HG03135 (cell line): ENCODE measurements around the gene SLC30A9.

Source experiments
- ATAC-seq: cut with Tn5 transposase; IDR thresholded peaks from one replicate; pipeline ENCODE4 v1.9.1; 2021; ENCODE audit warnings: mild to moderate bottlenecking, moderate library complexity; ENCODE audit not compliant: unreplicated experiment

Gene SLC30A9

DNA sequence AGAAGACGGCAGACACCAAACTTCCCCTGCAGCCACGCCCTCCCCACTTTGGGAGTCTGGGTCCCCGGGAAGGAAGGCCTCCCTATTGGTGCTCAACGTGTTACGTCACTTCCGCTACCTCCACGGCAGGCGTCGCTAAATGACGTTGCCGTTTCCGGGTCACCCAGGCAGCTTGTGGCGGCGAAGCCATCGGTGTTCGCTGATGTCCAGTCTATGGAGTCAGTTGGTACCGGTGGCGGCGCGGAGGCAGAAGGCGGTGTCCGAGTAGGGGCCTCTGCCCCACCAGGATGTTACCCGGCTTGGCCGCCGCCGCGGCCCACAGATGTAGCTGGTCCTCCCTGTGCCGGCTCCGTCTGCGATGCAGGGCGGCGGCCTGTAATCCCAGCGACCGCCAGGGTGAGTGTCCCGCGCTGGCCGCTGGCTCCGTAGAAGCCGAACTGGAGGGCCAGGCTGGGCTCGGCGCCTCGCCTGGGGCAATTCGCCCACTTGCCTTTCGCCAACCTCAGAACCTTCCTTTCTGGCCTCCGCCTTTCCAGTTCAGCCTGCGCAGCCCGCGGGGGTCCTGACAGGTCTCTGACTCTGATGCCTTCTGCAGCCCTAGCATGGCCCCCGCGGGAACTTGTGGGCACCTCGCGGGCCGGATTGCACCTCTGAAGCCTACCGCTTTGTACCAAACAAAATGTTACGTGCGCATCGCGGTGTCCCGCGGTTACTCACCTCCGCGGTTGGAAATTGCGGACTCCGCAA is at the start of gene SLC30A9:
SLC30A9 (plus strand) TSS at position 166 of the 747 bp plus-strand sequence; CDS start at position 288, 122 bp downstream.
- peak; percentile 99 for ATAC-seq

DNA sequence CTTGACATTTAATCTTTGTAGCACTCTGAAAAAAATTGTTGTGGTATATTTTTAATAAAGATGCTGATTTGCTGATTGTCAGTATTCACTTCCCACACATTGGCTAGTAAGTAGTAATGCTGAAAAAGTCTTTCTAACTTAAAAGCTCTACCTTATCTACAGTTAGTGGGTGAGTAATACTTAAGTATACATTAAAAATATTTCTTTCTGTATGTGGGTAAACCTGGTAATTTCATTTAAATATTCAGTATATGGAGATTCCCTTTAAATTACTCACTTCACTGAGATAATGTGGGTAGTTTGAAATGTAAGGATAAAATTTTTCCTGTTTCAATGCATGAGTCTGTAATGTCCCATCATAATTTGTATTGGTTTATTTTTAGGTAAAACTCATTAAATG is 49.5 kb upstream of the SLC30A9 start:
- no peak for ATAC-seq

GRCh38 chr4:41943506-41943905 is 46.8 kb upstream of the SLC30A9 start:
- no peak for ATAC-seq

DNA sequence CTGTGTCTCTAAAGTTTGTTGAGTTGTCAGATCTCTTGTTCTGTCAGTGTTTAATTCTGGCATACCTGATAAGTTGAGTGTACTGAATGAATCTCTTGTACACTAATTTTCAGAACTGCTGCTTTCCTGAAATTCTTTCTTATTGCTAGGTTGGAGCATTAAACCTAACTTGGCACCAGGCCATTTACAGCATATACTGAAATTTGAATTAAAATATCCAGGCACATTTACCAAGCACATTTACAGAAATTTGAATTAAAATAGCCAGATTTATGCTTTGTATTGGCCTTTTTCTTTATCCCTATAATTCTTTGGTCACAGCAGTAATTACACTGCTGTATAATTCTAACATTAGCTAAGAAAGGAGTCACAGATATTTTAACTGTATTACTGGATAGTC is 46.2 kb upstream of the SLC30A9 start:
- no peak for ATAC-seq

DNA sequence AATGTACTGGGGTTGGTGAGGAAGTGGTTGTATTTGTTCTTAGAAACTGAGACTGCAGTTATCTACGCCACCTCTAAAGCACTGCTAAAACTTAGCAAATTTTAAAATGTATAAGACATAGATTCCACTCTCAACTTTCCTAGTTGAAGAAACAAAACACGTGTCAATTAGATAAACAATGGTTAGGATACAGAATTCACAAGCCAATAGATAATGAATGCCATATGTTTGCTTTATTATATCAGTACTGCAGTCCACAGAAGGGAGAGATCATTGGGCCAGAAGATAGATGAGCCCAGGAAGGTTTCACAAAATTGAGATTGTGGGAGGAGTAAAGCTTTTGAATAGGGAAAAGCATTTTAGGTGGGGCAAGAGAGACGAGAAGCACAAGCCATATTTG is 40.8 kb upstream of the SLC30A9 start:
- no peak for ATAC-seq

- no peak for ATAC-seq
Measured at GRCh38 chr4:41957634-41958033, 32.7 kb upstream of the SLC30A9 start.

- ATAC-seq = no peak
Measured at GRCh38 chr4:41963105-41963504, 27.2 kb upstream of the SLC30A9 start.

DNA sequence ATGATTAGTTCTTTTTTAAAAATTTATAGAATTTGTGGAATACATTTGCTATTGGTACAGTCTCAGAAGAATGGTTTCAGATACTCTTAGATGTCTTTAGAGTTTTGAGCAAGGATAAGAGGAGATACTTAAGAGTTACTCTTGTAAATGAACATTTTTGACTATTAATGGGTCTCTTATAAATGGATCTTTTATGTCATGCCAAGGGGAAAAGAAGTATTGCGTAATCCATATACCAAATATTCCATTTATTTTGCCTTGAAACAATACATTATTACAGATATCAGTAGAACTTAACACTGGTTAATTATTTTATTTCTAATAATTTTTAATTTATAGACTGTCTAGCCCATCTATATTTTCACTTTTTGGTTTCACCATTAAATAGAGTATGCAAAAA is 25.9 kb upstream of the SLC30A9 start:
- no peak for ATAC-seq

DNA sequence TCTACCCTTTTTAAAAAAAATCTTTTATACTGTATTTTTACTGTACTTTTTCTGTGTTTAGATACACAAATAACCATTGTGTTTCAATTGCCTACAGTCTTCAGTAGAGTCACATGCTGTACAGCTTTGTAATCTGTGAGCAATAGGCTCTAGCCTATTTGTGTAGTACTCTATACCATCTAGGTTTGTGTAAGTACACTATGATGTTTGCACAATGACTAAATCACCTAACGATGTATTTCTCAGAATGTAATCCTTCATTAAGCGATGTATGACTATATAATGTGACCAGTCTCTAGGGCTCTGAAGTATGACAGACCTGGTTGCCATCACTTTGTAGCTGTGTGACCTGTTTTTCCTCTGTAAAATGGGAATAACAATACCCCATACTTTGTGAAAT is 22.9 kb upstream of the SLC30A9 start:
- no peak for ATAC-seq

- ATAC-seq = no peak
Measured at GRCh38 chr4:41969671-41970070, 20.7 kb upstream of the SLC30A9 start.

DNA sequence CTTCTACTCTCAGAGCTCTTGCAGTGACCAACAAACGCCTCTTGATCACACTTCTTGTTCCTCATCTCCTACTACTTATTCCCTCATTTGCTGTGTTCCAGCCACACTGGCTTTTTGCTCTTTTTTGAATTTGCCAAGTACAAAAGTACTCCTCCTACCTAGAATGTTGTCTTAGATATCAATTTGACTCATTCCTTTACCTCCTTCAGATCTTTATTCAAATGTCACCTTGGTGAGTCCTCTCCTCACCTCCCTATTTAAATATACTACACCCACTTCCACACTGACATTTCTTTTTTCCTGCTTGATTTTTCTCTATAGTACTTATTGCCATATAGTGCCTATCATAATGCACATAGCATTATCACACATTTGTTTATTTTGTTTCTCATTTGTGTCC is 15.0 kb upstream of the SLC30A9 start:
- ATAC-seq = no peak

GRCh38 chr4:41976775-41977516 is 13.4 kb upstream of the SLC30A9 start:
- ATAC-seq = no peak

GRCh38 chr4:41977709-41978108 is 12.6 kb upstream of the SLC30A9 start:
- no peak for ATAC-seq

- ATAC-seq = no peak
Measured at GRCh38 chr4:41981456-41981855, 8.9 kb upstream of the SLC30A9 start, which contains the start of gene DCAF4L1. Gene DCAF4L1, plus strand, starts transcription at chr4:41981756. Its CDS starts 37 bp downstream, at chr4:41981793.

- ATAC-seq = no peak
Measured at GRCh38 chr4:41982716-41983115, 7.6 kb upstream of the SLC30A9 start.

DNA sequence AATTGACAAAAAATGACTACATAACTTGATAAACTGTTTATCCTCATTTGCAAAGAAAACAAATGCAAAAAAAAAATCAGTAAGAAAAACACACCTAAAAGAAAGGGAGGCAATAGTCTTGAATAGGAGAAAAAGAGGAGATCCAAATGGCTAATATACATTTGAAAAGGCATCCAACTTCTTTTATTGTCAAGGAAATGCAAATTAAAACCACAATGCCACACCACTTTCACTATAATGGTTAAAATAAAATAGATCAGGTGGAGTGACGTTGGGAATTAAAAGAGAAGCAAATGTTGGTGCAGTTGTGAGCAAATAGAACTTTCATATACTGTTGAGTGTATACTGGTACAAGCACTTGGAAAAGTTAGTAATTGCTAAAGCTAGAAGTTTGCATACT is 5.2 kb upstream of the SLC30A9 start:
- no peak for ATAC-seq

DNA sequence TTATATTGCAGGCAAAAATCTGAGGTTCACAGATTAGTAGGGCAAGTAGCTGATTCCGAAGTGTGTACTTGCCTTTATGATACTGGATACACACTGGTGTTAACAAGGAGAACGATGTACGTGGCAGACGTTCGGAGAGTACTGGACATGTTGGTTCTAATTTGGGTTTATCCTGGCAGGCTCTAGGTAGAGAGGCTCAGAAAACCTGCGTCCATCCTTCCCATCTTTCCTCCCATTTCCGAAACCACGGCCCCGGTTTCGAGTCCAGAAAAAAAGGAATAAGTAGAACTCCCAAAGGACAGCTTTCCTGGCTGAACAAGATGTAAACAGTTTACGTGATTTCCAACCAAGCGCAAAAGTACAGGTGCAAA is 351 bp upstream of the SLC30A9 start:
- peak; percentile 14 for ATAC-seq

DNA sequence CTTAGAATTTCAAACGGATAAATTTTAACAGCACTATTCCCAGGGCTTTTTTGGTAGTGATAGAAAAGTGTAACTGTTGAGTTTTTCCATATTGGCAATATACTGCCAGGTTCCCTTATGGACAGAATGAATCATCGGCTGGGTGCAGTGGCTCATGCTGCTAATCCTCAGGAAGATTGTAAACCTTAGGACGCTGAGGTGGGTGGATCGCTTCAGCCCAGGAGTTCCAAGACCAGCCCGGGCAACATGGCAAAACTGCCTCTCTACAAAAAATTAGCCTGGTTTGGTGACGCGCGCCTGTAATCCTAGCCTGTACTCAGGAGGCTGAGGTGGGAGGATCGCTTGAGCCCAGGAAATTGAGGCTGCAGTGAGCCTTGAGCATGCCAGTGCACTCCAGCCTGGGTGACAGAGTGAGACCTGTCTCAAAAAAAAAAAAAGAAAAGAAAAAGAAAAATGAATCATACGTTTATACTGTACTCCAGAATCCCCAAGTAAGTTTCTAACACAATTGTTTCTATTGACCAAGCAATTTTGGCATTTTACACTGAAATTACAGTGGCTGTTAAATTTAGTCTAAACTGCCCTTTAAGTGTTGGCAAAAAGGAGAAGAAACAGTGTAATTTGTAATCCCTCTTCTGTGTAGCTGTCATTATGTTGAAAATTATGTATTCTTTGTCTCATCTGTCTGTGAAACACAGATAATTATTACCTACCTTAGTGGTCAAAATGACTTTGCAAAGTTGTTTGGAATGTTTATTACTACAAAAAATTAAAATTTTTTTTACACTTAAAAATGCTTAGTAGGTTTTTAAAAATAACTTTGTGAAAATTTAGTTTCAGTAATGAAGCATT is 1.8 kb downstream of the SLC30A9 start:
- no peak for ATAC-seq

DNA sequence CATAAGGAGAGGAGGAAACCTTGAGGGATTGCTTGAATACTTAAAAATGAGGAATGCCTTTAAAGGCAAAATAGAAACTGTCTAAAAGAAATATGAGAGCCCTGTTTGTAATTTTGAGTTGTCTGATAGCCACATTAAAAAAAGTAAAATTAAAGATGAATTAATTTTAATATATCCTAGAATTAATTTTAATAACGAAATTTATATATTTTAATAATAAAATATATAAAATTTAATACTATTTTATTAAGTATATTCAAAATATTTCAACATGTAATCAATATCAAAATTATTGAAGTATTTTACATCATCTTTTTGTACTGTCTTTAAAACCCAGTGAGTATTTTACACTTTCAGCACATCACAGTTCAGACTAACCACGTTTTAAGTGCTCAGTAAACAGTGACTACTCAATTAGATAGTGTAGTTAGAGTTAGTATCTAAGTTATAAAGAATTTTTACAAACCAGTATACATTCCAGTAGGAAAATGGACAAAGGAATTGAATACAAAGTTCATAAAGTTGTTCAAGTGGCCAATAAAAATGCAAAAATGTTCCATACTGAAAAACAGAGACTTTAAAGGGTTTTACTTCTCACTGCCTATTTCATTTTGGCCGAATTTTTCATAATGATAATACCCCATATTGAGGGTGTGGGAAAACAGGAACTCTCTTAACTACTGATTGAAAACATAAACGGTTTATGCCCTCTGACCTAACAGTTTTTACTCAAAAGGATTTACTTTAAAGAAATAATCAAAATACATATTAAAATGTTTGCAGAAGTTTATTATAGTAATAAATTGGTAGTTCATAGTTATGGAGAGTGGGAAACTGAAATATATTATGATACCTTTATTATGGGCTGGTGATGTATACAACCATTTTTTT is 2.9 kb downstream of the SLC30A9 start:
- ATAC-seq = no peak

GRCh38 chr4:41994461-41994985 is 4.2 kb downstream of the SLC30A9 start:
- no peak for ATAC-seq
